GM13977 (cell line): ENCODE data around the gene PRDM16.
A peak's percentile ranks its signal among the peaks of the same experiment; 100 is the strongest.

Experiments used
- DNase-seq: peaks from one replicate; pipeline ENCODE4 v3.0.0; 2012; ENCODE audit warnings: low spot score
- in situ Hi-C: fragments of 300-500 bp; cut with MboI; formaldehyde crosslinking; loops from one replicate; pipeline ENCODE4 v1.12.0; 2022; ENCODE audit warnings: low sequenced_read_pairs, low pct_unique_long_range_greater_than_20kb, mixed read lengths, inconsistent platforms; ENCODE audit not compliant: unreplicated experiment
- TF ChIP-seq, protein P1 (sequence below): IDR thresholded peaks from 2 replicates; pipeline ENCODE4 v1.5.1; 2012; ENCODE audit warnings: mild to moderate bottlenecking, control low read depth; ENCODE audit not compliant: insufficient read depth; ENCODE audit errors: extremely low read depth, missing control alignments

PRDM16 gene

DNA sequence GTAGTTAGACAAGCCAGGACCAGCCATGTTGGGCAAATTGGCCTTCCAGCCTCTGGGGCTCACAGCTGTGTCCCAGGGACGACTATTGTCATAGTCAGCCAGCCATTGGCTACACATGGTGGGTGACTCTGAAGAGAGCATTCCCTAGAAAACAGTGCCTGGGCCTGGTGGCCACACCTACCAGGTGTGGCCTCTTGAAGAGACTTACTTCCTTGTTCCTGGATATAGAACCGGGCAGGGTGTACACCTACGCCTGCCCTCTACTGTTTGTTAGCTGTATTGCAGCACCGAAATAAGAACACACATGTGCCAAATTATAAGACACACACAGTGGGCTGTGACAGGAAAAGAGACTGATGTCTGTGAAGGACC lies 250.9 kb downstream of the PRDM16 start:
- TF ChIP-seq, protein P1, sequence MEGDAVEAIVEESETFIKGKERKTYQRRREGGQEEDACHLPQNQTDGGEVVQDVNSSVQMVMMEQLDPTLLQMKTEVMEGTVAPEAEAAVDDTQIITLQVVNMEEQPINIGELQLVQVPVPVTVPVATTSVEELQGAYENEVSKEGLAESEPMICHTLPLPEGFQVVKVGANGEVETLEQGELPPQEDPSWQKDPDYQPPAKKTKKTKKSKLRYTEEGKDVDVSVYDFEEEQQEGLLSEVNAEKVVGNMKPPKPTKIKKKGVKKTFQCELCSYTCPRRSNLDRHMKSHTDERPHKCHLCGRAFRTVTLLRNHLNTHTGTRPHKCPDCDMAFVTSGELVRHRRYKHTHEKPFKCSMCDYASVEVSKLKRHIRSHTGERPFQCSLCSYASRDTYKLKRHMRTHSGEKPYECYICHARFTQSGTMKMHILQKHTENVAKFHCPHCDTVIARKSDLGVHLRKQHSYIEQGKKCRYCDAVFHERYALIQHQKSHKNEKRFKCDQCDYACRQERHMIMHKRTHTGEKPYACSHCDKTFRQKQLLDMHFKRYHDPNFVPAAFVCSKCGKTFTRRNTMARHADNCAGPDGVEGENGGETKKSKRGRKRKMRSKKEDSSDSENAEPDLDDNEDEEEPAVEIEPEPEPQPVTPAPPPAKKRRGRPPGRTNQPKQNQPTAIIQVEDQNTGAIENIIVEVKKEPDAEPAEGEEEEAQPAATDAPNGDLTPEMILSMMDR, result peak; percentile 36

DNA sequence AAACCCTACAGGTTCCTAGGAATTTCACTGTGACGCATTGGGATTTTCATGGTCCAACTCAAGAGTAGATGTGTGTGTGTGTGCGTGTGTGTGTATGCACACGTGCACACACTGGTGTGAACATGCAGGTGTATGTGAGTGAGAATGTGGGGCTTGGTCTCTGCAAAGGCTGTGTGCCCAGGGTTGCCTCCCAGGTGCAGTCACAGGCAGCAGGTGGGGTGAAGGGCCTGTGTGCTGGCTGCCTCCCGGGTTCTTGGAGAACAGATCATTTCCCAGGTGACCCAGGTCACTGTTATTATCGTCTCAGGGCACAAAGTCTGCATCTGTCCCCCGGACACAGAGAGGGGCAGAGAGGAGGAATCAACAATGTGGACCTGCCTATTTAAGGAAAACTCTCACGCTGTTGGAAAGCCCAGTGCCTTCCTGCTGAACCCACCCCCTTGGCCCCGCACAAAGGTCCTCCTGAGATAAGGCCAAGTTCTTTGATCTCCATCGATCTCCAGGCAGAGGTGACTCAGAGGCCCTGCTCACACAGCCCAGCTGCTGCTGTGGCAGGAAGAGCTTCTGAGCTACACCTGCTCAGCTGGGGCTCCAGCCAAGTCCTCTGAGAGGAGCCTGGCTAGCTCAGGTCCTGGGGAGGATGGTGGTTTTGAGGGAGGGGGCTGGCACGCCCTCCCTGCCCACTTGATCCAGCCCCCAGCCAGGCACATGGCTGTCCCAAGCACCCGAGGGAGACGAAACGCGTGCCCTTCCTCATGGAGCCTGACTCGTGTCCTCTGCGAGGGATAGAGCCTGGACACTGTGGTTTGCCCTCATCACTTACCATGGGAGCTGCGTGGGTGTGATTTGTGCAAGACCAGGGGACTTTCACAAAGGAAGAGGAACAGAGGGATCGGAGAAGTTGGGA lies 251.5 kb downstream of the PRDM16 start:
- TF ChIP-seq, protein P1, result no peak
- in situ Hi-C loops, result no loop called here
- no peak for DNase-seq

More for the DNA sequence above, 250.9 kb downstream of the PRDM16 start:
- DNase-seq, result peak; percentile 64
- in situ Hi-C loops, result no loop called here

DNA sequence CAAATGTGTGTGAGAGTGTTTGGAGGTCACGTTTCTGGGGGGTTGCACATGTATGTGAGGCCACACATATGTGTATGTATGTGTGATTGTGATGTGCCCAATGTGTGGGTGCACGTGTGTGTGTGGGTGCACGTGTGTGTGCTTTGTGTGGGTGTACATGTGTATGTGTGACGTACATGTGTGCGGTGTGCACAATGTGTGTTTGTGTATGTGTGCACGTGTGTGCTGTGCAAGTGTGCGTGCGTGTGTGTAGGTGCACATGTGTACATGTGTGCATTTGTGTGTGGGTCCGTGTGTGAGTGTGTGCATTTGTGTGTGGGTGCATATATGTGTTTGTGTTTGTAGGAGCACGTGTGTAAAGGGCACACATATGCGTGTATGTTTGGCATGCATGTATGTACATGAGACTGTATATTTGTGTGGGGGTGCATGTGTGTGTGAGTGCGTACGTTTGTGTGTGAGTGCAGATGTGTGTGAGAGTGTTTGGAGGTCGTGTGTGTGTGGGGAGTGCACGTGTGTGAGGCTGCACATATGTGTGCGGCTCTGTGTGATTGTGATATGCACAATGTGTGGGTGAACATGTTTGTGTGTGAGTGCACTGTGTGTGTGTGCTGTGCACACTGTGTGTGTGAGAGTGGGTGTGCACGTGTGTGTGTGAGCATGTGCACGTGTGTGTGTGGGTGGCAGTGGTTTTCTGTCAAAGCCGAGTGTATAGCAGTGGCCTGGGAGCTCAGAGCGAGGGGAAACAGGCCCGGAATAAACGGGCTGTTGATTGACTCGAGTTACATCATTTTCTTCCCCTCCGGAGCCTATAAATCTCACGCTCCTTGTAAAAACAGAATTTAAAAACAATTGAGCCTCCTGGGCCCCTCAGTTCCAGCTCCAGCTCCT lies 252.8 kb downstream of the PRDM16 start:
- DNase-seq, result no peak
- TF ChIP-seq, protein P1, result no peak
- in situ Hi-C loops, result no loop called here

DNA sequence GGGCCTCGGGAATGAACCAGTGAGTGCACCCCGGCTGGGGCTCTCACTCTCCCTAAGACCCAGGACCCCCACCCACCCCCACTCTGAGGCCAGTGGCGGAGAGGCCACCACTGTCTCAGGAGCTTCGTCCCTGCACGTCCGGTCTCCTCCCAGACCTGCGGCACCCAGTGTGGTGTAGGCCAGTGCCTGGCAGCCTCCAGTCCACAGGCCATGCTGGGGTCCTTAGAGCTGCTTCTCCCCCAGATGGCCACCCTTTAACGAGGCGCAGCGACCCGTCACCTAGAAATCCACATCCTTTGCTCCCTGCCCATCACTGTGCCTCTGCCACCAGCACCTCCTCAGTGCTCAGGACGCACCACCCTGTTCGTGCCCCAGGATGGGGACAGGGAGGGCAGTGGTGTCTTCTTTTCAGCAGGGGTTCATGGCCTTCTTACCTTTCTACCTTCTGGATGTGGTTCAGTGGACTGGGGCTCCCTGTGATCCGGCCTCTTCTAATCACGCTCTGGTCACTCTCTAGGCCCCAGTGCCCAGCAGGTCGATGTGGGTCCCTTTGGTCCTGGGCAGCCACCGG lies 253.5 kb downstream of the PRDM16 start:
- TF ChIP-seq, protein P1, result no peak
- in situ Hi-C loops, result no loop called here

DNA sequence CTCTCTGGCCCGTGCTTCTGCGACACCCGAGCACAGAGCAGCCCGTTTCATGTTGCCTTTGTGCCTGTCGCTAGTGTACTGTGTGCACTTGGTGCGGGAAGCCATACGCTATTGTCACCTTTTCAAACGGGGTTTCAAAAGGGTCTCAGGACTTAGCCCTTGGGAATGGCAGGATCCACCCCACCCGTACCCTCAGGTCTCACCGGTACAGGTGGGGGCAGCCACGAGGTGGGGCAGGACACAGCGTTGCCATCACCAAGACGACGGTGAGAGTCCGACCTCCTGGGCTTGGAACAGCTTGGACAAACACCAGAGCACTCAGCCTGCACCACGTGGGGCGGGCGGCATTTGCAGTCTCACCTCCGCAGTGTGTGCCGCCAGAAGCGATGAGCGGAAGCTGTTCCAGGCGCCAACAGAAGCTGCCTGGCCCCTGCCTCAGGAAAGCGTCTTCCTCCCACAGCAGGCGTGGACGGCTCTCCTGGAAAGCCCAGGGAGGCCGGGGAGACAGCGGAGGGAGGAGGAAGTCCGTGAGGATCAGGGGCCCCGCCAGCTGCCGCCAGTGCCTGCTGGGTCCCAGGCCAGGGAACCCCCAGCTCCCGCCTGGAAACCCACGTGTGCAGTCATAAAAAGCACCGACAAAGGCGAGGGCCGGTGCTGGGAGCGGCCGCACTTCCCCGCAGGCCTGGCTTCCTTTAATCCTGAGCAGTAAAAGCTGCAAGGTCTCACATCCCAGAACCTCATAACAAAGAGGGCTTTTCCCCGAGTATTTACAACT lies 254.2 kb downstream of the PRDM16 start:
- no peak for DNase-seq
- TF ChIP-seq, protein P1, result no peak
- in situ Hi-C loops, result no loop called here

More for the DNA sequence above, 253.5 kb downstream of the PRDM16 start:
- no peak for DNase-seq
